Activated T-helper 1 cell treated with anti-CD3 and anti-CD28 coated beads, Interleukin-2, amount 50 U/mL, for 16 hours (primary cell): ENCODE data around the gene NR4A3.

Experiments used
- DNase-seq, 2 donors: peaks; one replicate each; pipeline ENCODE4 v3.0.0-alpha.2; 2020; ENCODE audit warnings: low read depth in 1 of 2, low spot score in 1 of 2

NR4A3 gene

GRCh38 chr9:99873943-99874584 is 52.4 kb downstream of the NR4A3 start:
- DNase-seq = no peak

- DNase-seq = no peak
Measured at GRCh38 chr9:99876190-99876589, 54.5 kb downstream of the NR4A3 start.

DNA sequence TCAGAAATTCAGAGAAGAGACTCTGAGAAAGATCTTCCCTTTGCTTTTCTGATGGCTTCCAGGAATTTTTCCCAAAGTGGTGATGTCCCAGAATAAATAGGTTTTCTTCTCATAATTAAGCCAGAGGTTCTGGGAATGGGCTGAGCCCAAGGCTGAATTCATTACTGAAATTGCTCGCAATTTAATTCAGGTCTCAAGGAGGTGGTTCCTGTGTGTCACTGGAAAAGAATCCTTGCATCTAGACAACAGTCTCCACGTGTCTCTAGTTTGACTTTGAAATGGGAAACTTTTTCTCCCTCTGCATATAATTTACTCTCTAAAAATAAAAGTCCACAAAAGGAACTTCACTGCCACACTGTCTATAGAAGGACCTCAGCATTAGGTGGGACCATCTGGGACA is 57.0 kb downstream of the NR4A3 start:
- no peak for DNase-seq

DNA sequence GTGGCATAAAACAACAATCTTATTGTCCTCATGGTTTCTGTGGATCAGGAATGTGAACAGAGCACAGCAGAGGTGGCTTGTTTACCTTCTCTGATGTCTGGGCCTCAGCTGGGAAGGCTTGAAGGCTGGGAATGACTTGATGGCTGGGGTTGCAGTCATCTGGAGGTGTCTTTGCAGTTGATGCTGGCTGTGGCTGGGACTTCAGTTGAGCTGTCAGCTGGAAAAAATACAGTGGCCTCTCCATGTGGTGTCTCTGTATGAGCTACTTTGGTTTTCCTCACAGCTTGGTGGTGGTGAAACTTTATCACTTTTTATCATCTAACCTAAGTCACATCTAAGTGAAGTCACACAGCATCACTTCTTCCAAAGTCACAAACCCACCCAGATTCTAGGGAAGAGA is 60.1 kb downstream of the NR4A3 start:
- DNase-seq = no peak

- no peak for DNase-seq
Measured at GRCh38 chr9:99885747-99886146, 64.1 kb downstream of the NR4A3 start.

GRCh38 chr9:99889120-99889519 is 67.4 kb downstream of the NR4A3 start:
- no peak for DNase-seq

- no peak for DNase-seq
Measured at GRCh38 chr9:99894826-99895225, 73.1 kb downstream of the NR4A3 start.

- no peak for DNase-seq
Measured at GRCh38 chr9:99895510-99895909, 73.8 kb downstream of the NR4A3 start.

GRCh38 chr9:99896119-99896518 is 74.4 kb downstream of the NR4A3 start:
- no peak for DNase-seq

DNA sequence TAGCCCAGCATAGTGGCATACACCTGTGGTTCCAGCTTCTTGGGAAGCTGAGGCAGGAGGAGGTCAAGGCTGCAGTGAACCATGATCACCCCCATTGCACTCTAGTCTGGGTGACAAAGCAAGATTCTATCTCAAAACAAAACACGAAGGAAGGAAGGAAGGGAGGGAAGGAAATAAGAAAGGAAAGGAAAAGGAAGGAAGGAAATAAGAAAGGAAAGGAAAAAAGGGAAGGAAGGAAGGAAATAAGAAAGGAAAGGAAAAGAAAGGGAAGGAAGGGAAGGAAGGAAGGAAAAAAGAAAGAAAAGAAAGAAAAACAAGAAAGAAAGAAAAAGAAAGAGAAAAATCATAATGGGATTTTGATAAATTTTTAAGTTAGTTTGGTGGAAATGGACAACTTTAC is 81.7 kb downstream of the NR4A3 start:
- no peak for DNase-seq

GRCh38 chr9:99905833-99906402 is 84.2 kb downstream of the NR4A3 start:
- DNase-seq = no peak

- DNase-seq = peak; percentile 64 to 76
Measured at GRCh38 chr9:99906403-99907207, 84.9 kb downstream of the NR4A3 start, which contains the start of gene STX17. TSS of gene STX17 (plus strand) at chr9:99906654. CDS start at chr9:99915240, 8,586 bp downstream.

DNA sequence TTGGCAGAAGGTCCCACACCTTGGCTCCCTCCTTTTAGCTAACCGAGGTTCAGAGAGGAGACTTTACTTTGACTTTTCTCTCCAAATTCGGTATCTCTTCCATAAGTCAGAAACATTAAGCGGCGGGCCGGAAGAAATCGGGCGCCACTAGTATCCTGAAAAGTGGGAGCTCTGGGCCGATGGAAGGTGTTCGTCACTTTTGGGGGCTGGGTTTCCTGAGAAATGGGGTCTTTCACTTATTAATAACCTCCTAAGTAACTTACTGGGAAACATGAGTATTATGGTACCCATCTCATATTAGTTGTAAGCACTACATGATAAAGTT is 85.5 kb downstream of the NR4A3 start:
- DNase-seq = no peak

GRCh38 chr9:99911600-99911999 is 89.9 kb downstream of the NR4A3 start:
- no peak for DNase-seq
